ENCODE results near the gene DCC.

The DCC gene

DNA sequence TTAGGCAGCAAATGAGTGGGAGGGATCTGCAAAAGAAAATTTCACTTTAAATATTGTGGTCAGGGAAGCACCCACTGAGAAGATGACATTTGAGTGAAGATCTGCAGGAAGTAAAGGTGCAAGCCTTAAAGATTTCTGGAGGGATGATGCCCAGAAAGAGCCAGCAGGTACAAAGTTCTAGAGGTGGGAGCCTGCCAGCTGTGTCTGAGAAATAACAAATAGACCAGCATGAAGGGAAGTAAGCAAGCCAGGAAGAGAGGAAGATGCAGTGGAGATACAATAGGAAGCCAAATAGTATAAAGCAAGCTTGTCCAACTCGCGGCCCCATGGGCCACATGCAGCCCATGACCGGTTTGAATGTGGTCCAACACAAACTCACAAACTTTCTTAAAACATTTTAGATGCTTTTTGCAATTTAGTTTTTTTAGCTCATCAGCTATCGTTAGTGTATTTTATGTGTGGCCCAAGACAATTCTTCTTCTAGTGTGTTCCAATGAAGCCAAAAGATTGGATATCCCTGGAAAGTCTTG lies 489.9 kb downstream of the DCC start:
- no peak for DNase-seq

DNA sequence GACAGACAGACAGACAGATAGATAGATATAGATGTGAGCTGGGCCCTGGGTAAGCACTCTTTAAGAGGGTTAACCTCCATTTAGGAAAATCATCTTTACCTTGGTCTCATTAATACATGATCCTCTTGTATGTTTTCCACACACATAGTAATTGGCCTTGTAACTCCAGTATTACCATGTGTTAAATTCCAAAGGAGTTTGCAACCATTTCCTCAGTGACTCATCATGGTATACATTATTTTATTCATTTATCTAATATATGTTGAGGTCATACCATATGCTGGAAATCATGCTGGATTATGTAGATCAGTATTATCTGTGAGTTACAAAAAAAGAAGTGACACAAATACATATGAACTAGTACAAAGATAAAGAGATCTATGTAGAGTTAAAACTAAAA lies 504.3 kb downstream of the DCC start:
- DNase-seq = no peak

DNA sequence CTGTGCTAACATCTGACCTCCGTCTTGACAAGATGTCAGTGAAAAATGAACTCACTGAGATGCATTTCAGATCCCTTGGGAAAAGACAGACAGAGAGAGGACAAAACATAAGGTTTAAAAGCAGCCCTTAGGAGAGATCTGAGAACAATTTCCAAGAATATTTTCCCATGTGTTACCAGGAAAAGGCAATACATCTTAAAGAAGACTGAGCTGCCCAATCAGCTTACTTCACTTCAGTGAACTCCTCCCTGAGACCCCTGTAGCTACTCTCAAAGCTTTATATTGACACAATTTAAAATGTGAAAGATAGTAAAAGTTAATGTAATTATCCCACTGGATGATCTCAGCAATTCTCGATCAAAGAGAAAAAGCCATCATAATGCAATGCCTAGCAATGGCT lies 505.0 kb downstream of the DCC start:
- no peak for DNase-seq

DNA sequence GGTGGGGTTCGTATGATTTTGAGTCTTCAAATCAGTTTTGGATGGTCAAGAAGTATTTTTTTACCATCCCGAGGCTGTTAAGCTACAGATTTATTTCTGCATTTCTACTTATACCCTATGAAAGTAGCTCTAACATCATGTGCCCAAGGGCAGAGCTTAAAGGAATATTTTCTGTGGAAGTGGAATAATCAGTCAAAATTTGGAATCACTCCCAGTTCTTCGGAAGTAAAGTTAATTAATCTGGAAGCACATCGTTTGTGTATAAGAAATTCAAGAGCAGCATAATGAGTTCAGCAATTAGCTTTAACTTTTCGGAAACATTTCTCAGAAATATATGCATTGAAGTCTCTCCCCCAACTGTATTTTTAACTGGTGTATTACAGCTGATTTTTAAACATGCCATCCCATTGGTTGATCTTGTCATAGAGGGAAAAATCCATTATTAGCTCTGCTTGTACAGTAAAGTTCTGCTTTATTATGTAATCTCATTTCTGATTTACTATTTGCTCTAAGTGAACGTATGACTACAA lies 510.1 kb downstream of the DCC start:
- DNase-seq = no peak

DNA sequence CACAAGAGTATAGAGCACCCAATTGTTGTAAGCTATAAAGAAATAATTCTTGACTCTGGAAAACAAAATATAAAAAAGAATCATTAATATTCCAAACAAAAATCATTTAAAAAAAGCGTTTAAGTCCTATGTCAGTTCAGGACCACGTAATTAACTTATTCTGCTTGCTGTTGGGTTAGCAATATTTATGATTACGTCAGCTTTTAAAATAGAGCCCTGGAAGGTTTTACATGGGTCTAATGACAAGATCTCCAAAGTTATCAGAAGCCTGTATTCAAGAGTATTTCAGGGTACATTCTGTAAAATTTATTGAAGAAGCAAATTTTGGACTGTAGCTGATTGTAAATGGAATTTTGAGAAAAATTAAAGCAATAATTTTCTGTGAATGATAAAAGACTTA lies 521.6 kb downstream of the DCC start:
- no peak for DNase-seq

DNA sequence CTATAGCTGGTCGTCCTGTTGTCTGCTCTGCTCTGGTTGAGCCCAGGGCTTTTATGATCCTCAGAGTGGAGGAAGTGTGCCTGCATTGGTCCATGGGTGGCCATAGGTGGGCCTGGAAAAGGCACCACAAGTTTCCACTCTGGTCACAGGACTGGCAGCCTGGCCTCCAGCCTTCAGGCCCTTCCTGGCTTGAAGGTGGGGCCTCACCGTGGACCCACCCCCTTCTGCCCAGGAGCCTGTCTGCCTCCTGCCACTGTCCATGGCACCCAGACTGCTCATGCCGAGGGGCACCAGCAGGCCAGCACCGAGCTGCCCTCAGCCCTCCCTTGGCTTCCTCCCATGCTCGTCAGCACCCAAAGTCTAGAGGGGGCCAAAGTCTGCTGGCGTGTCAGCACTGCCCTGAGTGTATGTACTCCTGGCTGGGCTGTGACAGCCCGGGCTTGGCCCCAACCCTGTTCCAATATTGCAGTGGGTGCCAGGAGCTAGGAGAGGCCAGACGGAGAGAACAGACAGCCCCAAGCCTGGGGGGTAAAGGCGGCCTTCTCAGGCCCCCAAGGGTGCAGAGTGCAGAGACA lies 529.4 kb downstream of the DCC start:
- DNase-seq = no peak

DNA sequence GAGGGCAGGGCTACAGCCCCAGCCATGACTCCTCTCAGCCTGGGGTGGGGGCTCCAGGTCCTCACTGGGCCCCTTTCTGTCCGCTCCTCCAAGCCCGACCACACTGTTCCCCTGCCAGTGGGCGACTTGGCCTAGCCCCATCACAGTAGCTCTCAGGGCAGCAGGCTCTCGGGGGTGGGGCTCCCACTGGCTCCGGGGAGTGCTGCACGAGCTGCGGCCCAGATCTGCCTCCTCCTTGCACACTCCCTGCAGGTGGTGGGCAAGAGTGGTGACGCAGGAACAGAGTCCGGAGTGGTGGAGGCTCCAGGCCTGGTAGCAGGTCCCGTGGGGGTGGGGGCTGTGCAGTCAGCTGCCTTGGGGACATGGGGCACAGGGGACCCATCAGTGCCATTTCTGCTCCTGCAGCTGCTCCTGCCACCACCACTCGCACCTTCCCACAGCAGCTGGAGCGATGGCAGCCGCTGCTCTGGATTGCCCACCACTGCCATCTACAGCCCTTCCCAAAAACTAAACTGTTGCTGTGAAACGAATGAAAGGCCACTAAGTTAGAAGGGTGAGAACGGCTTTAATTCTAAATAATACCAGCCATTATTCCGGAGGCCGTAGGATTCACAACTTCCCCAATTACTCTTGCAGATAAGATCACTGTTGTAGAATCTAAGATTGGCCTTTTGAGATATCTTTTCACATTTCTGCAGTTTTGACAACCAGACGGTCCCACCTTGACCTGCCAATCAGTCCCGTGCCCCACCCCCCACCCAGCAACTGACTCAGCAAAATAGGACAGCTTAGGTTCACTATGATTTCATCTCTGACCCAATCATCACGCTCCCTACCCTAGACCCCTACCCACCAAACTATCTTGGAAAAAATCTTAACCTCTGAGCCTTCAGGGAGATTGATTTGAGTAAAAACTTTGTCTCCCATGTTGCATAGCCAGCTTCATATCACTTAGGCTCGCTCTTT lies 530.2 kb downstream of the DCC start:
- no peak for DNase-seq

DNA sequence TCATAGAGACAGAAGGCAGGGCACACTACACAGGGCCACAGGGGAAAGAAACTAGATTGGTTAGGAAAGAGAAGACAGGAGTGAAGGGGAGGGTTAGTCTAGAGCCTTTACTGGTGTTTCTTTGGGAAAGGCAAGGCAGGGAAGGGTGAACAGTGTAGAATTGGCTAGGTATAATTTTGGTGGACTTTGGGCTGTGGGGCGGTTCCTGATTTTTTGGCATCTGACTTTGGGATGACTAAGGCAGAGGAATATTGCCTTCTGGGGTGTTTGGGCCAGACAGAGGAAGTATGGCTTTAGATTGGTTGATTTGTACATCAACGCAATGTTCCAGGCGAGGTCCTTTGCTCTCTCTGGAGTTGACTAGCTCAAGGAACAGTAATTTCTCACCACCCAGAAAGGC lies 534.8 kb downstream of the DCC start:
- no peak for DNase-seq

DNA sequence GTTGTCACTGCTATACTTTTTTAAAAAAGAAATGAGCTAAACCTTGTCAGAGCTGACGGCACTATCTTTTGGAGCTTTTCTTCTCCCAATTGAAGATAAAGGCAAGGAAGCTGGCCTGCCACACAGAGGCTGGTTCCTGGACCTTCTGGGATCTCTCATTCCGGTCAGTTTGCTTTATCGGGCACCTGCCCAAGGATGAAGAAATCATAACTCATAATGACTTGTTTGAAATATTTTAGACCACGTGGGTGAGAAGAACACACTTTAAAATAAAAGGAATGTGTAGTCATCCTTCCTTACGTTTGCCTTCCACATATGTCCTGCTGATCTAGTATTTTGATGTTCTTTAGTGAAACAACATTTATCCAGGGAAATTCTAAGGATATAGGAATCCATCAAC lies 535.7 kb downstream of the DCC start:
- no peak for DNase-seq

DNA sequence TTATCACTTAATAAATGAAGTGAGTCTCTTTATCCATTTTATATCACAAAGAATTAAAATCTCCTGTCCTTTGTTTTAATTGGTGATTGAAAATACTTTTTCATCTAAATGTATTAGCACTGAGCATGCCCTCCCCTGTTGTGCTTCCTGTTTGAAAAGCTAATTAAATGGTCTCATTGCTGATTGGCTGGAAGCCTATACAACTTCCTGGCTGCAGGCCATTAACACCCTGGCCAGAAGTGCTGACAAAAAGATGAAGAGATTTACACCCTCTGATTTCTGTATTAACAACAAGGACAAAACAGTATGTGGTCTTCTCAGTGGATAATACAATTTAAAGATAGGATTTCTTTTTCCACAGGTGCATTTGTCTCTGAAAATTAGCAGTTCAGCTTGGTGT lies 548.0 kb downstream of the DCC start:
- DNase-seq = no peak

DNA sequence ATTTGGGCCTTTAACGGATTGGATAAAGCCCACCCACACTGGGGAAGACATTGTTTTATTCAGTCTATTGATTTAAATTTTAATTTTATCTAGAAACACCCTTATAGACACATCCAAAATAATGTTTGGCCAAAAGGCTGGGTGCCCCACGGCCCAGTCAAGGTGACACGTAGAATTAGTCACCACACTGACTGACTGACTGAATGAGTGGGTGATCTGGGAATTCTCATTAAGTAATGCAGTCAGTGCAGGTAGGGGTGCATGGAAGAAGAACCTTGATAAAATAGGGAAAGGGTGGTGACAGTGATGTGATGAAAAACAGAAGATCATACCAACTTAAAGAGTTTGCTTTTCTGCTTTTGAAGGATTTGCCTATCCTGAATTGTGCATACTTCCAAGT lies 554.8 kb downstream of the DCC start:
- DNase-seq = no peak

DNA sequence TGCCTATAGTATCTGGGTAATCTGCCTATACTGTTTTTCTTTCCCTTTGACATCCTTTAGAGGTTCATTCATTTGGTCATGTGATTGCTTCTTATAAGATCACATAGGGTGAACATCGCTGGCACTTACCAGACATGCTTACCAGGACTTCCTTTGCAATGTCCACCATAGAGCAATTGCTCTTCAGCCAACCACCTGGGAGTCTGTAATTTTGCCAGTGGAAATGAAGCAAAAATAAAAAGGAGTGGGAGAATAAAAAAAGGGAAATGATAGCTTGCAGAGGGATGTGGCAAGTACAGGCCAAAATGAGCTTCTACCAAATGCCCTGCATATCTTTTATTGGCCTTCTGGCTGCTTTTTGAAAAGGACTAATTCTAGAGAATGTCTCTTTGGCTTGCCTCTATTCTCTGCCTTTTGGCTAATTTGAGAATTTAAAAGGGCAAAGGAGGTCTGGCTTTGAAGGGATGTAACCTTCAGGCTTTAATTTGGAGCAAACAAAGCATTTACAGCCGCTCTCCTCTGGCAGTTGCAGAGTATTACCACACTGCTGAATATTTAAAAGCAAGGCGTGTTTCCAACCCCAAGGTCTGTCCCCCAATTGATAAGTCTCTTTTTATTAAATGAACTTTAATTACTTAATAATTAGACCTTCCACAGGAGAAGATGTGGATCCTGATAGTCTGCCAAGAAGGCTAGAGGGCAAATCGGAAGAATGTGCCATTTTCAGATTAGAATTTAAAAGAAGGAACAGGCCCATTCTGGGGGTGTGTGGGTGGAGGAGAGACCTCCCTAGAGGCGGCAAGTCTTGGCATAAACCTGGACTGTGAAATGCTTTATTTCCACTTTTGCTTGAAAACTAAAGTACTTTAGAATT lies 557.9 kb downstream of the DCC start:
- DNase-seq = no peak

DNA sequence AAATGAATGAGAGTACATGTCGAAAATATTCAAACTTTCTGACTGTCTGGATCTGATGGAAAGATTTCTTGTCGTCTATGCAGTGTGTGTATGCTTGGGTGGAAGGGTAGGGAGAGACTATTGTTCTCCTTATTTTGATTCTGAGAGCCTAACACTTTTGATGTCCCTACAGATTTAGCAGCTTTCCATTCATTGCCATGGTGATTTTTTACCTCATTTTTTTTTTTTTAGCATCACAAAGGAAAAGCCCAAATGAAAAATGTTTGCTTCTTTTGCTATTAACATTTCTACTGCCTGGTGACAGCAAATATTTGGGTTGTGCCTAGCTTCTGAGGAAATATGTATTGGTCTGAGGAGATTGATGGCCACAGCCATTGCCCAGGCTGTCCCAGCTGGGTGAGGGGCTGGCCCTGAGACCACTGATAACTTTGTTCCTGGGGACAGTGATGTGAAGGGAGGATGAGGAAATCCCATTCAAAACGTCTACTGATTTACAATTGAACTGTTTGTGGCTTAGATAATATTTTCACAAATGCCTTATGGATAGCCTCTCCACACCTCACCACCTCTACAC lies 558.6 kb downstream of the DCC start:
- DNase-seq = no peak

DNA sequence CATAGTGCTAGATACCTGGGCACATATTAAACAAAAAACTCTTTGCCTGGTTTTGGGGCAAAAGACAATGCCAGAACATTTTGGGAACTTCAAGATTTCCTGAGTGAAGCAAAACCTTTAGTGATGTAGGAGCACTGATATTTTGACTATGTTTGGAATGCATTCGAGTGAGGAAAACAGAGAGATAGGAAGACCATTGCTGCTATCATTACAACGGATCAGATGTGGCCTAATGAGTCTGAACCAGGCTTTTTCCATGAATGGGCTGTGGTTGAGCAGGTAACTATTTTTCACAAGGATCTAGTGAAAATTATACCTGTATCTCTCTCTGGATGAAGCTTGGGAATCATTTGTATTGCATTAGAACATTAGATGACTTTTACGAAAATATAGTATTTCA lies 562.2 kb downstream of the DCC start:
- DNase-seq = no peak

DNA sequence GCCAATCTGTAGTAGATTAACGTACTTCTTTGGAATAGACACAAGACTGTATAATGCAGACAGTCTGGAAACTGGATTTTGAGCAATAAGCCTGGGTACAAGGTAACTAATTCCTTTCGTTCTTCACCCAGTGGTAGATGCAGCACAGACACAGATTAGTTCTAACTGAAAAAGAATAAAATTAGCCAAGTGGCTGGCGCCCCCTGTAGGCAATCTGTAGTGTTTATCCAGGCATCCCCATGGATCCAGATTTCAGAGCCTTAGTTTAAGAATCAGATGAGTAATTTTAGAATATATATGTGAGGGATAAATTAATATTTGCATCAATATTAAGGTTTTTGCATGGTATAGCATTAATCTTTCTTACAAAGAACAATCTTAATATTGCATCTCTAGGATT lies 563.9 kb downstream of the DCC start:
- DNase-seq = no peak

DNA sequence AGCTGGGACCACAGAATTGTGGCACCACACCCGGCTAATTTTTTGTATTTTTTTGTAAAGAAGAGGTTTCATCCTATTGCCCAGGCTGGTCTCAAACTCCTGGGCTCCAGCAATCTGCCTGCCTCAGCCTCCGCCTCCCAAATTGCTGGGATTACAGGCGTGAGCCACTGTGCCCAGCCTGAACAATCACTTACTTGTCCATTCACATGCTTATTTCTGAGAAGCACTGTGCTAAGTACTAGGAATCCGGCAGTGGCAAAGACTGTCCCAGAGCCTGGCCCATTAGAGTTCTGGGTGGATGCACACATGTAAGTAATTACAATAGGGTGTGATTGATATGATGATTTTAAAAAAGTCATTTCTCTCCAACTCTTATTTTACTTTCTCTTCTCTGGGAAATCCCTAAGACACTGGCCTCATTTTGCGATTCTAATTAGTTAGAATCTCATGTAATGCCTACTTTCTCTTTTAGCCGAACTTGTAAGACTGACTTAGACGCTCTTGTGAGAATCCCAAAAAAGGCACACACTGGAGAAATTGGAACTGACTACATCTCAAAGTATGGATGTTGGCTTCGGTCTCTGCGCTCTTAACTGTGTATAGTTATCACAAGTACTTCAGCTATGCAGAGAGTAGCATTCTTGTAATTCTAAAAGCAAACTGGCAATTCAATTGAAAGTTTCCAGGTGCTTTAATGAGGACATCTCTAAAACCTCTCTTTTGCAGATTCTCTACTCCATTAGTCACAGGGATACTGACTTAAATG lies 567.7 kb downstream of the DCC start:
- no peak for DNase-seq

DNA sequence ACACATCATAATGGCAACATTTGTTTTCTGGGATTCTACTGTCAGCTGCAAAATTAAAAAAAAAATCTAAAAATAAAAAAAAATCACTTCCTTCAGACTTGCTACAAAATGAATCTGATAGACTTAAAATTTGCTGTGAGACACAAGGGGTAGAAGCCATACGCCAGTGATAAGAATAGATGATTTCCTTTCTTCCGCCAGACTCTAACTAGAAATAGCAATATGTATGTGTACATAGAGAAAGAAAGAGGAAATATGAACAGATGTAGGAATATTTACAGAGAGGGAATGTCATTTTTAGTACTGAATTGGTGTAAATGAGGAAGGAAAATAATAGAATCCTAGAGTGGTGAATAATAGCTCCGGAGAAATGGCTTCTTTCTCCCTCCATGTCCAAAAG lies 574.2 kb downstream of the DCC start:
- DNase-seq = no peak

DNA sequence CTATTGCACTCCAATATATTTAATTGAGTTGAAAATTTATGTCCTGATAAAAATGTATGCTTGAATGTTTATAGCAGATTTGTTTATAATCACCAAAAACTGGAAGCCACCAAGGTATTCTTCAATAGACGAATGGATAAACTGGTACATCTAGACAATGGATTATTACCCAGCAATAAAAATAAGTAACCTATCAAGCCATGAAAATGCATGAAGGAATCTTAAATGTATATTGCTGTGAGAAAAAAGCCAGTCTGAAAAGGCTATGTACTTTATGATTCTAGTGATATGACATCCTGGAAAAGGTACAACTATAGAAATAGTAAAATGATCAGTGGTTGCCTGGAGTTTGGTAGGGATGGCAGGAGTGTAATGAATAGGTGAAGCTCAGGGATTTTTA lies 580.7 kb downstream of the DCC start:
- DNase-seq = no peak

DNA sequence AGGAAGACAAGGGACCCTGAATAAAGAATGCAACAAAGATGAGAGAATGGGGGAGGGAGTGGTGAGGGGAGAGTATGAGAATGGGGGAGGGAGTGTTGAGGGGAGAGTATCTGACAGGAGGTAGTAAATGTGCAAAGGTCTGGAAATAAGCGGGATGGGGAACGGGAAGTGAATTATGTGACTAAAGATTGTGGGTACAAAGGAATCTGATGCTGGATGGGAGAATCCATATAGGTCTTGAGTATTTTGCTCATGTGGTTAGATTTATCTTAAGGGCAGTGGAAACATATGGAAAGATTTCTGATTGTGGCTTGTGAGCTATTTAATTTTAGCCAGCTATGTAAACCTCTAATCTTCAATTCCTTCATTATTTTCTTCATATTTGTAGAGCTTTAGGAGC lies 593.4 kb downstream of the DCC start:
- DNase-seq = no peak

DNA sequence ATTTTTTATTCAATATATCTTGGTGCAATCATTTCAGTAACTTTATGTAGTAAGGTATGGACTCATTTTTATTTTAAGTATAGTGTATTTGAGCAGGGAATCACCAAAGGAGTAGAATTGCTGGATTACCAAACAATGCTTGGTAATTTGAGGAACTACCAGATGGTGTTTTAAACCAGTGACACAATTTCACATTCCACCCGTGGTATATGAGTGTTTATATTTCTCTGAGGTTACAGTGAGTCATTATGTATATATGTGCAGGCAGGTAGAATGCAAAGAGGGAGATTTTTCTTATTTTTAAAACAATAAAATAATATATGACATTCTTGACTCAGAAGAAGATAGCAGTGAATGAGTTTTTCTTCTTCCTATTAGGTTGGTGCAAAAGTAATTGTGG lies 596.9 kb downstream of the DCC start:
- no peak for DNase-seq

DNA sequence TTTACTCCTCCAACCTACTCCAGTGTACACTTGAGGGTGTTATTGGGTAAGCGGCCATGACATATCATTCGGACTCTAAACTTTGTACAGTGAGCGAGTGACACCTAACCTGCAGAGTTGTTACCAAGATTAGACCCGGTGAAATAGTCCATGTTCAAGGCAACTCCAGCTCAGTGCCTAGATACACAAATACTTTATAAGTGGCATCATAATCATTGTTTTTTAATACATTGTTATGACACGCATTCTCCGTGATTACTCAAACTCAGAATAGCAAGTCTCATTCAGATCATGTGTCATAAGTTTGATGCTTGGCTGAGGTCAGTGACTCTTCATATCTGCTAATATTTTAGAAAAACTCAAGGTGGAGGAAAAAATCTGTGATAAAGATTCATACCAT lies 597.8 kb downstream of the DCC start:
- no peak for DNase-seq

DNA sequence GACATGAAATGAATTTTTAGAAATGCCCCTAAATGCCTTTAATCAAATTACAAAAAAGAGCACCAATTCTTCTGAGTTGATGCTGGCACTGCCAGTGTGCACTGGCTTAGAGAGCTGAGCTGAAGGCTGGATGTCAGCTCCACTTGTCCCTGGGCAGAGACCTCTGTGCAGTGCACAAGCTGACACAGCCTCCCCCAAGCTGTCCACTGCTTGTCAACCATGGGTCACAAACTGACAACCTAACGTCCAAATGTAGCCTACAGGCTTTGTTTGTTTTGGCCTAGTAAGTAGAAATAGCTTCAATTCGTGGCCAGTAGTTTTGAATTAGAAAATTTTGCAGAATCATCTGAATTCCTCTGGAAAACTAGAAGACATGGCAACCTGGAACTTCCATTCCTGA lies 605.6 kb downstream of the DCC start:
- no peak for DNase-seq
